NOMO-1 treated with dmso at 0.1 percent for 144 hours (cell line): ENCODE results near the gene SORBS1.
"Not testable (repeated sequence)": the region's sequence is repeated elsewhere in the genome, so short reads cannot be mapped to it uniquely, and the experiment has no call there.

Experiments
- DNase-seq: peaks from one replicate; lab custom pipeline; 2025; ENCODE audit not compliant: unreplicated experiment; lab: John Stamatoyannopoulos, UW

The SORBS1 gene

DNA sequence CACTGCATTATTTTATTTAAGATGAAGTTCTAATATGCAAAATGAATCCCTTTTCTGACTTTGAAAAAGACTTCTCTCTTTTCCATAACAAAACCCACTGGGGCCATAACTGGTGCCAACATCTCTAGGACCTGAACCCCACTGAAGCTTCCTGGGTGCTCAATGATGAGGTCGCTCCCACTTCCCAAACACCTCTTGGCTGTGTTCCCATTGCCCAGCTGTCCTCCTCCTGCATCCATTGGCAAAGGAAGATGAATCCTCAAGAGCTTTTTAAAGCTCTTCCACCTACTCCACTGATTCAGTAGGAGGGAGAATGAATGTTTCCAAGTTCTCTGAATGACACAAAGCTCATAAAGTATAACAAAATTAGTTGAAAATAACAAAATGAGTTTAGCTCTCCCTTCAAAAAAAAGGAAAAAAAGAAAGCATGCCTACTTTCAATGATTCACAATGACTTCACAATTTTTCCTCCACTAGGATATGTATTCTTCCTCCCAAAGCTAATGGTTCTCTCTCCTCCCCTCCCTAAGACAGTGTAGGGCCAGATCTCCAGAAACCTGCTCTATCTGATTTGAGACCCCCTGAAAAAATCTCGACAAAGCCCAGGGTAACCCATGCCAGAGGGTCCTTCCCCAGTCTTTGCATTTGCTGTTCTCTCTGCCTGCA, 64.8 kb downstream of the SORBS1 start:
- DNase-seq, result no peak

GRCh38 chr10:95493862-95494261, 67.3 kb downstream of the SORBS1 start:
- no peak for DNase-seq

- DNase-seq, result no peak
Measured at GRCh38 chr10:95487994-95488393, 73.2 kb downstream of the SORBS1 start.

DNA sequence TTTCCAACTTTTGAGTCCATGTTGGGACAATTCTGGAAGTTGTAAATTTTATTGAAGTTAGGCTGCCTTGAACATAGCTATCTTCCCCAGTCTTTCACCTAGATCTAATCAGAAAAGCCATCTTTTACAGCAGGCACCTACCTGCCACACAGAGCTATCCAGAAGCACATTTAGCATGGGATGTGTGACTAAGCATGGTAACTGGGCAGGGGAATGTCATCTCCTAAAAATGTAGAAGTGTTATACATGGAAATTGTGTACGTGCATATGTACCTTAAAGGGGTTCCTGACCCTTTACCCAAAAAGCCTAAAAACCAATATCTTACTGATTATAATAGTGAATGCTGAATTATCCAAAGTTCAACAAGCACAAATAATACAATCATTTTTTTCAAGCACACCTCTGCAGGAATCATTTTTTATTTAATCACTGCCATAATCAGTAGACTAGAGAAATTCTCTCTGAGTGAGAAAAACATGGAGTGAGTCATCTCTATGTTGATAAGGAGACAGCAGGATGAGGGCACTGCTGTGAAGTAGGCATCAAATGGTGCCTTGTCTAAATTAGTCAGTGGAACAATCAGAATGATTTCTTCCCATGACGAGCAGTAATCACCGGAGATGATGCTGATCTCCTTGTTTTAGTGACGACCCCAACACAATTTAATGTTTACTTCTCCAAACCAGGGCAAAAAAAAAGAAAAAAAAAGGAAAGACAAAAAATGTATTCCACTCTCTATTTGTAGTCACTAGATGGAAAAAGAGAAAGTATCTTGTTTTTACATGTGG, 75.9 kb downstream of the SORBS1 start:
- no peak for DNase-seq

DNA sequence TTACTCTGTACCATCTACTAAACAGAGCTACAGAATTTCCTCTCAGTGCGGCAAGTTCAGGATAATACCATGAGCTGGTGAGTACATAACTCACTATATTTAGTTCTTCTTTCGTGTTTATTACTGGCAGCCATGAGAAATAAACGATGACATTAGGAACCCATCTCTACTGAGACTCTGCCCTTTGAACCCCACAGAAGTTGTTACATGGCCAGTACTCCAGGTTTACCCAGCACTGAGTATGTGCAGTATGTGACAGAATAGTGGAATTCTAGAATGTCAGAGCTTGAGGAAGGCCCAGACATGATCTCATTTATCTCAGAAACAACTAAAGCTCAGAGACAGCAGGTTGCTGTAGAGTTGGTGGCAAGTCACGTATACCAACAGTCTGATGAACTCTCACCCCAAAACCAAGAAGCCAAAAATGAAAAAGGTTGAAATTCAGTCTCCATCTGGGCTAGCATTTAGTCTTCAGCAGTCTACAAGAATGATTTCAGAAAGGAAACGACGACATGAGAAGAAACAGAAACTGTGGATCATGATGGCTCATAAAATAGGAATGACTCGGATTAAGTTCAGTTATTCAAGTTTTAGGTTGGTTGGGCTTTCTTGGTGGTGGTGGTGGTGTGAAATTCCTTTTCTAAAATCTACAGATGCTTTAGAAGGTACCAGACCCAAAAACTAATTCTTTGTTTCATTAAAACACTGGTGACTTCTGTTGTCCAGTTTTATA, 78.5 kb downstream of the SORBS1 start:
- DNase-seq, result no peak

- no peak for DNase-seq
Measured at GRCh38 chr10:95480901-95481491, 80.2 kb downstream of the SORBS1 start.

GRCh38 chr10:95480102-95480900, 80.9 kb downstream of the SORBS1 start:
- DNase-seq, result no peak

GRCh38 chr10:95478935-95479334, 82.2 kb downstream of the SORBS1 start:
- DNase-seq, result no peak

DNA sequence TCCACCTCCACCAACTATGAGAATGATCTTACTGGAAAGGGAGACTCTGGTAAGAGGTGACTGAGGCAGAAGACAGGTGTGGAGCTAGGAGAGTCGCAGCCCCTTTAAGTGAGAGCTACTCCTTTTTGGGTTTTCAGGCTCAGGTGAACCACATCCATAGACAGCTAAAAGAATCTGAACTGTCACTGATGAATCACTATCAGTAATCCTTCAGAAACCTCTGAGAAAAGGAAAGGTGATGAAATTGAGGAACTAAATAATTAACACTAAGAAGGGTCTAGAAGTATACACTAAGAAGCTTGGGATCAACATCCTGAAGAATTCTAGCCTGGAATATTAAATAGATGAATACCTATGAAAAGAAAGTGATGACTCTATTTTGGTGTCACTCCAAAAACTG, 83.0 kb downstream of the SORBS1 start:
- DNase-seq, result no peak

DNA sequence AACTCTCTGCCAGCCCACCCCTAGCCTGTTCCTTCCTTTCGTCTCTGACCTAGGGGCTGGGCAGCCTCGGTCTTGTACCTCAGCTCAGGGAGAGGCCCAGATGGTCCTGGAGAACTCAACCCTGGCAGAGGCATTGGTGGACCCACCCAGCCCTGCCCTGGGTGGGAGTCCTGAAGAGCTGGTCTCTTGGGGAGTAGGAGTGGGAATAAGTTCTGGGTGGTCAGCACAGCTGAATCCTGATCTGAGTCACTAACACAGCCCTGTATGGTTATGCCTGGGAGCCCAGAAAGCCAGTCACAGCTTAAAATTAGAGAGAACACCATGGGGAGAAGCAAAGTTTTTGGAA, 84.0 kb downstream of the SORBS1 start:
- DNase-seq, result no peak

GRCh38 chr10:95476469-95477174, 84.5 kb downstream of the SORBS1 start:
- no peak for DNase-seq

- DNase-seq, result no peak
Measured at GRCh38 chr10:95475827-95476468, 85.2 kb downstream of the SORBS1 start.

GRCh38 chr10:95475003-95475383, 86.2 kb downstream of the SORBS1 start:
- DNase-seq, result no peak

DNA sequence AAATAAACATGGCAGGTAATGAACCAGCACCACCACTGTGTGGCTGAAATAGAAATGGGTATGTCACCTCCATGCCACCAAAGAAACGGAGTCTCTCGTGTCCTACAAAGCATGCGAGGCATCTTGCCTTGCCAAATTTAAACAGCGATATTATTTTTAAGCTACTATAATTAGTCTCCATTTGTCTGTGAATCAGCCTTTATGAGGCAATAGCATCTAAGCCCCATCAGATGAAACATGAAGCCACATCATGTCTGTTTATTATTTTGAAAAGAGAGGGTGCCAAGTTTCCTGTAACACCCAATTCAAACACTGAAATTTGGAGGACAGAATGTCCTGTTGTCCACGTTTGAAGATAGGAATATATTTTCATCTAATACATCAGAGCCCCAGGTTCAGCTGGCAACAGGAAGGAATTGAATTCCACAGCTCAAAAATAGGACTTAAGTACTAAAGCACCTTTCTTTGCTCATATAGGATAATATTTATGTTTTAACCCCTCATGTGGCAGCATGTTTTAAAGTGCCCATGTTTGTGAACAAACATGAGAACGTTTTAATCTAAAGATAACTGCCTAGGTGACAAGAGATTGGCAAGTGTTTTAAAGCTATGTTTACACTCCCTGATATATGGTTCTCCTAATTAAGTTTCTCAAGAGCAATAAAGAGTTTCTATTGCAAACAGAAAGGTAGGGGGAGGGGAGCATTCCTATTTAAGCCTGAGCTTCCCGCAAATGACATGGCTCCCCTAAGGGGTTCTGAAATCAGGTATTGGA, 86.8 kb downstream of the SORBS1 start:
- no peak for DNase-seq

- no peak for DNase-seq
Measured at GRCh38 chr10:95472304-95473088, 88.7 kb downstream of the SORBS1 start.

- DNase-seq, result no peak
Measured at GRCh38 chr10:95469676-95470075, 91.5 kb downstream of the SORBS1 start.

GRCh38 chr10:95469251-95469650, 91.9 kb downstream of the SORBS1 start:
- no peak for DNase-seq

GRCh38 chr10:95467642-95468041, 93.5 kb downstream of the SORBS1 start:
- DNase-seq, result not testable (repeated sequence)
